GM08714 (cell line): ENCODE measurements around the gene METRN.

Experiments used
- H3K4me3 ChIP-seq: fragments of 200-500 bp; sonication (Bioruptor generic); 2 replicates; pipeline ENCODE4 v1.5.1; 2014; ENCODE audit warnings: mild to moderate bottlenecking, low read length, inconsistent platforms
- ZNF274 ChIP-seq: IDR thresholded peaks from 2 replicates; pipeline ENCODE4 v1.6.1; 2012; ENCODE audit warnings: mild to moderate bottlenecking, low read depth, low read length

Gene METRN

DNA sequence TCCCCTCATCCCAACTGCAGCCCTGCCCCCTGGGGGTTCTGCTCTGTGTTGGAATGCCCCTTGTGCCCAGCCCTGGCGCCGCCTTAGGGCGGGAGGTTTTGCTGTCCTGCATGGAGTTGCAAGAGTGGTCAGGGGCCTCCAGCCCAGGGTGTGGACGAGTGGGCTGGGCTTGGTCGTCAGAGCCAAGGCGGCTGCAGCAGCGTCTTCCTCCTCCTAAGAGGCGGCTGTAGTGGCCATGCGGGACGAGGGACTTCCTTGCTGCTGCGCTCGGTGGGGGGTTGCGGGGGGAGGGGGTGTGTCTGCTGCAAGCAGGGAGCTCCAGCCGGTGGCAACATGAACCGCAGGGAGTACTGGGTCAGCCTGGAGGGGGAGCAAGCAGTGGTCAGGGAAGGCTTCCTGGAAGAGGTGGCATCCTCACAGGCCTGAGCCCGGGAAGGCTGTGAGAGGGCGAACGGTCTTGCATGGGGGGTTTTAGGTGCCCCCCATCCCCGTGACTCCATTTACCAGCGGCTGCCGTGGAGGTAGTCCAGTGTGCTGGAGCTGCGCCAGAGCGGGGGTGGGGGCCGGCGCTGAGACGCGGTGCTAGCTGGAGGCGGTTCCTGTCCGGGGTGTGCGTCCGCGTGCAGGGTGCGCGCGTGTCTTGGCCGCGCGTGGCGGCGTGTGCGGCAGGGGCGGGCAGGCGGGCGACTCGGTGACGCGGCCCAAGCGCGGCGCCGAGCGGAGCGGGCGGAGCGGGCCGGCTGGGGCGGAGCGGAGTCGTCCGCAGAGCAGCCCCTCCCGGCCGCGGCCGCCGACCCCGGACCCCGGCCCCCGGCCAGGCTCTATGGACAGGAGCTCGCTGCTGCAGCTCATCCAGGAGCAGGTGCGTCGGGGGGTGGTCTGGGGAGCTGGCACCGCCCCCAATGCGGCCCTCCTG, 39.7 kb upstream of the METRN start, which contains the start of gene RHBDL1:
Gene RHBDL1, plus strand, starts transcription at position 704 of the 916 bp plus-strand sequence. Its CDS starts 120 bp downstream, at position 824.
- H3K4me3 ChIP-seq = no peak within 1 kb of the TSS
- no peak for TF ChIP-seq ZNF274

DNA sequence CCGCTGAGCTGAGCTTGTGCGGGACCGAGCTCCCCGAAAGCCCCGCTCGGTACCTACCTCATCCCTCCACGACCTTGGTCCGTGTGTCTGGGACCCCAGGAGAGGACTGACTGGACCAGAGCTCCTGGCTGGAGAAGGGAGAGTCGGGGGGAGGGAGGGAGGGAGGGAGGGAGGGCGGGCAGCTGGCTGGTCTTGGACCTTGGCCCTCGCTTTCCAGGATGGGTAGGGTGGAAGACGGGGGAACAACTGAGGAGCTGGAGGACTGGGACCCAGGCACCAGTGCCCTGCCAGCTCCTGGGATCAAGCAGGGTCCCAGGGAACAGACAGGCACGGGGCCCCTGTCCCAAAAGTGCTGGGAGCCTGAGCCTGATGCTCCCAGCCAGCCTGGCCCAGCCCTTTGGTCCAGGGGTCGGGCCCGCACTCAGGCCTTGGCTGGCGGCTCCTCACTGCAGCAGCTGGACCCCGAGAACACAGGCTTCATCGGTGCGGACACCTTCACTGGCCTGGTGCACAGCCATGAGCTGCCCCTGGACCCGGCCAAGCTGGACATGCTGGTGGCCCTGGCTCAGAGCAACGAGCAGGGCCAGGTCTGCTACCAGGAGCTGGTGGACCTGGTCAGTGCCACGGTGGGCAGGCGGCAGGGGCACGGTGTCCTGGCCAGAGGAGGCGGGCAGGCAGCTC, 38.9 kb upstream of the METRN start:
- TF ChIP-seq ZNF274 = no peak
- no peak overlapping the region for H3K4me3 ChIP-seq

DNA sequence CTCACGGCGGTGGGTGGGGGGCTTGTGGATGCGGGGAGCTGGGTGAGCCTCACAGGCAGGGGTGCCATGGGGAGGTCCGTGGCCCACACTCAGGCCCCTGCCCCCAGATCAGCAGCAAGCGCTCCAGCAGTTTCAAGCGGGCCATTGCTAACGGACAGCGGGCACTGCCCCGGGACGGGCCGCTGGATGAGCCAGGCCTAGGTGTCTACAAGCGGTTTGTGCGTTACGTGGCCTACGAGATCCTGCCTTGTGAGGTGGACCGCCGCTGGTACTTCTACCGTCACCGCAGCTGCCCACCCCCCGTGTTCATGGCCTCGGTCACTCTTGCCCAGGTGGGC, 38.4 kb upstream of the METRN start:
- no peak overlapping the region for H3K4me3 ChIP-seq
- TF ChIP-seq ZNF274 = no peak

DNA sequence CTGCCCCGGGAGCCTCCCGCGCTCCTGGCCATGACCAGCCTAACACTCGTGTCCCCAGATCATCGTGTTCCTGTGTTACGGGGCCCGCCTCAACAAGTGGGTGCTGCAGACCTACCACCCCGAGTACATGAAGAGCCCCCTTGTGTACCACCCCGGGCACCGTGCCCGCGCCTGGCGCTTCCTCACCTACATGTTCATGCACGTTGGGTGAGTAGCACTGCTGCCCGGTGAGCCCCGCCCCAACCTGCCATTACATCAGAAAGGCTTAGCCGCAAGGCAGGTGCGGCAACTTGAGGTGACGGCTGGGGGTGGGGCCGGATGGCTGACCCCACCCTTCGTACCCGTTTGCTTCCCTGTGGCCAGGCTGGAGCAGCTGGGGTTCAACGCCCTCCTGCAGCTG, 38.0 kb upstream of the METRN start:
- H3K4me3 ChIP-seq = no peak overlapping the region
- TF ChIP-seq ZNF274 = no peak

GRCh38 chr16:677316-678190, 37.4 kb upstream of the METRN start:
- no peak for TF ChIP-seq ZNF274
- no peak overlapping the region for H3K4me3 ChIP-seq

DNA sequence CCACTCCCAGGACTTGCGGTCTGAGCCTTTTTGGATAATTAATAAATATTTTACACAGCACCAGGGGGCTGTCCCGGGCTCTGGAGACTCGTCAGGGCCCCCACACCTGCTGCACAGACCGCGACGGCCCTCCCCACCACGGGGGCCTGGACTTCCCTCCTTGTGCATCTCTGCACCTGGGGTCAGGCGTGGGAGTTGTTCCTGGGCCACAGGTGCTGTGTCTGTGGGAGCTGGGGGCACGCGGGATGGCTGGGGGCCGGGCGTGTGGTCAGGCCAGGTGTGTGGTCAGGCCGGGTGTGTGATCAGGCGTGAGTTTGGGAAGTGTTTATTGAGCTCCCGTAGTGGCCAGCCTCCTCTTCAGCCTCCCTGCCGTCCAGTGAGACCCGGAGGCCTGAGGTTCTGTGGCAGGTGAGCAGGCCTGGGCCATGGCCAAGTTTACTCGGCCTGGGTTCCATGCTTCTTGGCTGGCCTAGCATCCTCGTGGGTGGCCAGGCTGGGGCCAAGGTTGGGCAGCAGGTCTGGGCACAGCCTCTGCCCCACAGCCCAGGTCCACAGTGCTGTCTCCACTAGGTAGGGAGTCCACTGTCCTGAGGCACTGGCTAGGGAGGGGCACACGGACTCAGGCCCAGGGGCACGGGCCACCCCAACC, 36.6 kb upstream of the METRN start:
- no peak overlapping the region for H3K4me3 ChIP-seq
- no peak for TF ChIP-seq ZNF274

DNA sequence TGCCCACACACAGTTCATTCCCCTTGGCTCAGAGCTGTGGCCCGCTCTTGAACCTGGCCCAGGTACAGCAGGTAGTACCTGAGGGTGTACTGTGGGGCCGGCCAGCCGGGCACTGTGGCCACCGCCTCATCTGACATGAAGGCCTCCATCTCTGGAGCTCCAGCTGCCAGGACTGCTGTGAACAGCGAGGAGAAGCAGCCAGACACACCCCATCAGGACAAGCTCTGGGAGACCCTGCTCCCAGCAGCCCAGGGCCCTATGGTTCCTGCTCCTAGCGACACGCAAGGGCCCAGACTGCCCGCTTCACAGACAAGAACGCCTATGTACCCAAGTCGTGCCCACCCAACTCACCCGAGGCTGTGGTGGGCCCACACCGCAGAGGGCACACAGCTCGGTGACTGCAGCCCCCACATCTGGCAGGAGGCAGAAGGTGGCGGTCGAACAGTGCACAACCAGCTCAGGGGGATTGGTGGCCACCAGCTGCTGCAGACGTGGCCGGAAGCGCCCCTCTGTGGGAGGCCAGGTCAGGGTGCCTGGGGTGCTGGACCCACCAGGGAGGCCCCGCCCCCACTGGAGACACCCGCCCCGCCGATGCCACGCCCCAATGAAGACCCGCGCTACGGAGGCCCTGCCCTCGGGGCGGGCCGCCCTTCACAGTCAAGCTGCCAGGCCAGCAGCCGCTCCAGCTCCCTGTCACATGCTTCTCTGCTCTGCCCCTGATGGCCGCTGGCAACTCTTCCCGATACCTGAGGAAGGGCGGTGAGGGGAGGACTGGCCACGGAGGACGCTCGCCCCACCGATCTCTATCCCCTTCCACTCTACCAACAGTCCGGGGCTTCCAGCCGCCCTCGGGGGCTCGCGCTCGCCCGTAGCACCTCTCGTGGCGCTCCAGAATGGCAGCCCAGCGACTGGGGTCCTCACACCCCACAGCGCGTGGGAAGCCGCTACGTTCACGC, 35.8 kb upstream of the METRN start:
- peak overlapping the region; percentile 47; the same call in 1 of the 2 replicates for H3K4me3 ChIP-seq
- TF ChIP-seq ZNF274 = no peak

- no peak for TF ChIP-seq ZNF274
- peak within 1 kb of the TSS; percentile 95 for H3K4me3 ChIP-seq
Observed at GRCh38 chr16:679814-680624, 34.9 kb upstream of the METRN start, which contains the start of gene STUB1. TSS of gene STUB1 (plus strand) at chr16:680410. CDS start at chr16:680526, 116 bp downstream.

- H3K4me3 ChIP-seq = peak overlapping the region; percentile 95
- no peak for TF ChIP-seq ZNF274
Observed at GRCh38 chr16:680625-680945, 34.3 kb upstream of the METRN start.

- peak overlapping the region; percentile 95 for H3K4me3 ChIP-seq
- no peak for TF ChIP-seq ZNF274
Observed at GRCh38 chr16:680967-681745, 33.8 kb upstream of the METRN start.

GRCh38 chr16:681746-682427, 33.0 kb upstream of the METRN start:
- no peak overlapping the region; the same call in 1 of the 2 replicates for H3K4me3 ChIP-seq
- no peak for TF ChIP-seq ZNF274
